ENCODE measurements around the gene TMEM205. TPM values are rescaled to one million over a fixed set of nuclear protein-coding genes. Genes with fewer than 3 reads are reported as not detected.
"Not testable (repeated sequence)": the region's sequence is repeated elsewhere in the genome, so short reads cannot be mapped to it uniquely, and the experiment has no call there.

Gene TMEM205
- 10 to 100 TPM; 26.0 to 29.3 TPM for total RNA-seq

DNA sequence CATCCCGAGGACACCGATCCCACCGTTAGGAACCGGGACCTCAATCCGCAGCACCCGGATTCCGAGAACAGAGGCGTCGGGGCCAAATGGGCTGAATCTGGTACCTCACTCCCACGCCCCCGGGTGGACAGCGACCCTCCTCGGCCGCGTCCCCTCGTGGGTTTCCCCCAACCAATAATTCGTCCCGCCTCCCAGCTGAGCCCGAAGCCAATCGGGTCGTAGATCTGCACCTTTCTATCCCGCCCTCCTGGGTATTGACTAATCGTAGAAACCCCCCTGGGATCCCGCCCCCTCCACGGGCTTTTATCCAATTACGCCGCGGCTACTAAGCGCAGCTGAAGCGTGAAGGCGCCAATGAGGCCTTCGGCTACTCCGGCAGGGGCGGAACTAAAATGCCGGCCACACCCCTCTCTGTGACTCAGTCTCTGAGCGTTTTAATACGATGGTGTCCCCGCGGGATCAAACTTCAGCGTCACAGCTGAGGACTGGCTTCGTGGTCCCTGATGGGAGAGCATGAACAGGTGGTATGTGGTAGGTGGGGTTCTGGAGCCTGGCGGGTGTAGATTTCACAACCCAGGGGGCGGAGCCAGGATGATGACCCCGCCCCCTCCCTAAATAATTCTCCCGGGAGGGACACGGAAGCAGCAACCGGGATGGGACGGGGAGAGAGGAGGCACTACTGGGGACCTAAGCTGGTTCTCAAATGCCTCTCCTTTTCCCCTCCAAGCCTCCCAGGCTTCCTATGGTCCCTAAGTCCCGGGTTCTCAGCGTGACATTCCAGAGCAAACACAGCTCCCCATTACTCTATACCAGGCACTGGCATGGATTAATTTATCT is at the start of gene TMEM205, which contains the start of gene CCDC159:
Gene TMEM205, minus strand, starts transcription at position 165 of the 837 bp plus-strand sequence. CDS start 649 bp downstream, outside the sequence.
Gene CCDC159, plus strand, starts transcription at position 416 of the 837 bp plus-strand sequence. Its CDS starts 88 bp downstream, at position 504.
- ChIA-PET POLR2A (interaction anchor here (0.9 to 2.3 kb wide), 4 partner anchors 22 to 35 kb away, joined by 3 to 8 read pairs (median 6); partner anchors contain the start of gene SWSAP1), CTCF (interaction anchor here (0.5 to 1.7 kb wide), 4 partner anchors 21 to 266 kb away, joined by 3 to 5 read pairs (median 4); no protein-coding TSS in a partner anchor)

DNA sequence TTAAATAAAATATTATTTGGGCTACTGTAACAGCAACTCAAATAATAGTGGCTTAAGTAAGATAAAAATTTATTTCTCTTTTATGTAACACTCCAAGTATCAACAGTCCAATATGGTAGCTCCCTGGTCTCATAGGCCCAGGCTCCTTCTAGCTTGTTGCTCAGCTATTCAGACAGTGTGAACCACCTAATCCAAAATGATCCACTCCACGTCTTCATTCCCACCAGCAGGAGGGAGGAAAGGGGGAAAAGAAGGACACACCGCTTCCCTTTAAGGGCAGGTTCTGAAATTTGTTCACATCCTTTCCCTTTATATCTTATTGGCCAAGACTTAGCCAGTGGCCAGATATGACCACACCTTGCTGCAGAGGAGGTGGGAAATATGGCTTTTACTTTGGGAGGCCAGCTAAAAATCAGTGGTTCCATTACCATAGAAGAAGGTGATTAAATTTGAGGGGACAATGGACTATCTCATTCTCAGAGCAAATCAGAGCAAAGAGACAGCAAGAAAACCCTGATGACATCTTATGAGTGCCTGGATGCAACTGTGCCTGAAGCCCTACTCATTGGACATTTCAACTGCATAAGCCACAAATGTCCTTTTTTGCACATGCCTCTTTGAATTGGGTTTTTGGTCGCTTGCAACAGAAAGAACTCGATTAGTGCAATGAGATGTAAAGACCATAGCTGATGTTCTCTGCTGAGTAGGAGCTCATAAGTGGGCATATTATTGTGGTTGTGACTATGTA is 45.0 kb upstream of the TMEM205 start:
- ChIA-PET POLR2A (interaction anchor here (0.5 kb wide), 1 partner anchor 53 kb away, joined by 3 read pairs; no protein-coding TSS in a partner anchor), CTCF (interaction anchor here (0.6 to 1.1 kb wide), 3 partner anchors 10 to 24 kb away, joined by 3 to 6 read pairs (median 3); no protein-coding TSS in a partner anchor)

DNA sequence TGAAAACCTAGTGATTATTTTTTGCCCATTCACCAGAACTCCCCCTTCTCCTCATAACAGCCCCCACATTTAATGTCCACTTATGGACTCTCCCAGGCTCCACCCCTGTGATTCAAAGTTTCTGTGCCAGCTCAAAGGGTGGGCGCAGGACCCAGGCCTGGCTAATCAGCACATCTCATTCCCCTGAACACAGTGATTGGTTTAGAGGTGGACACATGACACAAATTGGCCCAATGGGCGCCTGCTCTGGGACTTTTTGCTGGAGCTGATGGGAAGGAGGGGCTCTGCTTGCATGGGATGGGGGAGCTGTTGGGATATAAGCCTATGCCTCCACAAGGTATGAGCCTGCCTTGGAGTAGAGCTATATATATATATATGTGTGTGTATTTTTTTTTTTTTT is 44.3 kb upstream of the TMEM205 start:
- POLR2A ChIA-PET, result interaction anchor here (0.5 to 0.6 kb wide), 2 partner anchors 53 to 376 kb away, joined by 3 read pairs; no protein-coding TSS in a partner anchor
- CTCF ChIA-PET, result interaction anchor here (1.1 kb wide), 2 partner anchors 9 to 28 kb away, joined by 3 read pairs; partner anchors contain the start of gene RGL3

DNA sequence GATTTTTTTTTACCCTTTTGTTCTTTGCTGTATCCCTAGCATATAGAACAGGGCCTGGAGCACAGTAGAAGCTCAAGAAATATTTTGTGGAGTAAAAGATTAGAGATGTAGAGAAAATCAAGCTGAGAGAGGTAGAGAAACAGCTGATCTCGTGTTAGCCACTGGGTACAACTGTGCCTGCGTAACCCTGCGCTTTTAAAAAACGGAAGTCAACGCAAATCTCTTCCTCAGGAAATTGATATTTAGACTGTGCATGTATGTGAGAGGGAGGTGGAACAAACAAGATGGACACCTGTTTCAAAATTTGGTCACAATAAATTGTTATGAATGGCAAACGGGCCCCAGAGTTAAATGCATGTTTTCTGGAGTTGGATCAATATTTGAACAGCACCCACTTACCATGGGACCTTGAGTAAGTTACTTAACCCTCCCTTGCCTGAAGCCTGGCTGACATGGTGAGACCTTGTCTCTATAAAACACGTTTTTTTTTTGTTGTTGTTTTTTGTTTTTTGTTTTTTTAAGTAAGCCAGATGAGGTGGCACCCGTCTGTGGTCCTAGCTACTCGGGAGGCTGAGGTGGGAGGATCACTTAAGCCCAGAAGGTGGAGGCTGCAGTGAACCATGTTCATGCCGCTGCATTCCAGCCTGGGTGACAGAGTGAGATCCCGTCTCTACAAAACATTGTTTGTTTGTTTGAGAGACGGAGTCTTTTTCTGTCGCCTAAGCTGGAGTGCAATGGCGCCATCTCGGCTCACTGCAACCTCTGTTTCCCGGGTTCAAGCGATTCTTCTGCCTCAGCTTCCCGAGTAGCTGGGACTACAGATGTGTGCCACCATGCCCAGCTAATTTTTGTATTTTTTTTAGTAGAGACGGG is 41.3 kb upstream of the TMEM205 start:
- ChIA-PET POLR2A (interaction anchor here (0.7 kb wide), 1 partner anchor 1253 kb away, joined by 5 read pairs; no protein-coding TSS in a partner anchor), CTCF (interaction anchor here (0.5 to 1.2 kb wide), 3 partner anchors 48 to 777 kb away, joined by 3 read pairs; partner anchors contain the start of genes ODAD3 and PRKCSH)

DNA sequence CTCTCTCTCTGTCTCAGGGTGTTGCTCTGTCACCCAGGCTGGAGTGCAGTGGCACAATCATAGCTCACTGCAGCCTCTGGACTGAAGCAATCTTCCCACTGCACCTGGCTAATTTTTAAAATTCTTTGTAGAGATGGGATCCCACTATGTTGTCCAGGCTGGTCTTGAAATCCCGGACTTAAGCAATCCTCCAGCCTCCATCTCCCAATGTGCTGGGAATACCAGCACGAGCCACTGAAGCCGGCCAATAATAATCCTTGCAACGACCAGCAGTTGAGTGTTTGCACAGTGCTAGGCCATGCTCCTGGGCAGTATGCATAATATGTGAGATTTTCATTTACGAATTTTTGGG is 38.7 kb upstream of the TMEM205 start:
- ChIA-PET POLR2A (no interaction called here), CTCF (interaction anchor here (0.7 to 3.1 kb wide), 2 partner anchors 10 to 86 kb away, joined by 4 to 11 read pairs; partner anchors contain the start of gene SWSAP1)

DNA sequence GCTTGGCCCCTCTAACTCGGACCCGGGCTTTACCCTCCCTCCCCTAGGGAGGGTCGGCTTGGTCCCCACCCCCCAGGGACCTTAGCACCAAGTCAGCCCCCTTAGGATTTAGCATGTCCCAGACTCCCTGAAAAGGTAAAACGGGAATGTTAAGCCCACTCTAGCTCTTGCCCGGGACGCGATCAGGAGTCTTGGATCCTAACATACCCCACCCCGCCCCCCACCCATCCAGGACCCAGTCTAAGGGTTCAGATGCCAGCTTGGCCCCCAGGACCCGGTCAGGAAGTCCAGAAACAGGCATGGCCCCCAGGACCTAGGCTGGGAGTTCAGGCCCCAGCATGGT is 37.6 kb upstream of the TMEM205 start:
- ChIA-PET POLR2A (interaction anchor here (0.5 to 1.1 kb wide), 2 partner anchors 9 to 125 kb away, joined by 3 to 5 read pairs; partner anchors contain the start of gene SWSAP1), CTCF (interaction anchor here (0.8 to 3.6 kb wide), 8 partner anchors 9 to 141 kb away, joined by 3 to 25 read pairs (median 8); partner anchors contain the start of genes ODAD3, PRKCSH, RGL3 and SWSAP1)

DNA sequence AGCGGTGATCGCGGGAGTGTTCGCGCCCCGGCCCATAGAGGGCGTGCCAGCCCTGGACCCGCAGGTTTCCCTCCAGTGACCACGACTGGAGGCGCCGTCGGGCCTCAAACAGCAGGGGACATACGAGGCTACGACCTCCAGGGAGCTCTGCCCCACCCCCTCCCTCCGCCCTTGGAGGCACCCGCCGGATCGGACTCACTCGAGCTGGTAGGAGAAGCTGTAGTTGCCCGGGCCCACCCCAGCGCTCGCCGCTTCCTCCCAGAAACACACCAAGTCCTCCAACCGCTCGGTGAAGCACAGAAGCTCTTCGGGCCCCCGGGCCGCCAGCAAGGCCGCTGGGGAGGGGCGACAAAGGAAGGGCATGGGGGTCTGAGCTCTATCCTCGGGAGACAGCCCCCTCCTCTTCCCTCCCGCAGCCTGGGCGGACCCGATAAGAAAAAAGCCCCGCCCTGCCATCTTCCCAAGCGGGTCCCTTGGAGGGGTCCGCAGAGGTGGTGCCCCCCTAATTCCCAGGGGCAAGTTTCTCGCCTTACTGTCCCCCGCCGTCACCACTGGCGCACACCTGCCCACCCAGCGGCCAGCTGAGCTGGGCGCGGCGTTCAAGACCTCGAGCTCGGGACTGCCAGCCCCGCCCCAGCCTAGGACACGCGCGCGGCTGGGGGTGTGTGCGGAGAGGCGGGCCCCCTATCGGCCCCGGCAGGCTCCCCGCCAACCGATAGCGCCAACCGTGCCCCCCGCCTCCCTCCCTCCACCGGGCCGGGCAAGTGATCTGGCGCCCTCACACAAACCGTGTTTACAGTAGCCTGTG is 37.0 kb upstream of the TMEM205 start:
- POLR2A ChIA-PET, result interaction anchor here (0.5 to 1.1 kb wide), 3 partner anchors 9 to 161 kb away, joined by 3 to 6 read pairs (median 5); partner anchors contain the start of gene SWSAP1
- CTCF ChIA-PET, result interaction anchor here (0.6 to 3.6 kb wide), 13 partner anchors 8 to 157 kb away, joined by 3 to 25 read pairs (median 4); partner anchors contain the start of genes ODAD3, PRKCSH, RGL3 and SWSAP1

DNA sequence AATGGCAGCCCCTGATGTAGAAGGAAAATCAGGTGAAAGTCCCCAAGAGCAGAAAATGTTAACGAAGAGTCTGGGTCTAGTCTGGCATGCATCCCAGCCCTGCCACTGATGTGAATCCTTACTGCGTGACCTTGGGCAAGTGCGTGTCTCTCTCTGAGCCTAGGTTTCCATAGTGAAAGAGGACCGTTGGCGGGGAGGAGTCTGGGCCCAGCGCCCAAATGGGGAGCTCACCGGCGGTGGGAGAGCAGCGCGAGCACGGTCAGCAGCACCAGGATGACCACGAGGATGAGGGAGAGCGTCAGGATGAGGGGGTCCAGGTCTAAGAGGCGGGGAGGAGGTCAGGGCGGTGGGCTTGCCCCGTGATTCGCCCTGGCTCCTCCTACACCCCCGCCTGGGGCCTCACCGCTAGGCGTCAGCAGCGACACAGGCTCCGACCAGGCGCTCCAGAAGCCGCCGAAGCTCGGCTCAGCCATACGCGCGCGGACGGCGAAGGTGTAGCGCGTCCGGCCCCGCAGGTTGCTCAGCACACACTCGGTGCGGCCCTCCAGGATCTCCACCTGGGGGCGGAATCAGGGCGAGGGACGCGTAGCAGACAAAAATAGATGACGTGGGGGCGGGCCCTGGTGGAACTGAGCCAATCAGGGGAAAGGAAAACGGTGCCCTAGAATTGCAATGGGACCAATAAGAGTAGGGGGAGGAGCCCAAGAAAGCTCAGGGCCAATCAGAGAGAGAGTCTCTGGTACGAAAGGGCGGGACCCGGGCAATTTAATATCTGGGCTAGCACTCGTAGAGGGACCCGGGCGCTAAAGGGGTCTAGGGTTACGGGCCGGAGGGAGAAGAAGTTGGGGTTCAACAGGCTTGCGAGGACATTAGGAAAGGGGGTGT is 34.8 kb upstream of the TMEM205 start:
- ChIA-PET POLR2A (interaction anchor here (0.5 to 1.6 kb wide), 11 partner anchors 23 to 439 kb away, joined by 3 to 10 read pairs (median 4); partner anchors contain the start of genes CCDC159, ODAD3, PRKCSH and TMEM205), CTCF (interaction anchor here (0.5 to 3.6 kb wide), 20 partner anchors 10 to 182 kb away, joined by 3 to 29 read pairs (median 4); partner anchors contain the start of genes CCDC159, ODAD3, PRKCSH and RAB3D)

DNA sequence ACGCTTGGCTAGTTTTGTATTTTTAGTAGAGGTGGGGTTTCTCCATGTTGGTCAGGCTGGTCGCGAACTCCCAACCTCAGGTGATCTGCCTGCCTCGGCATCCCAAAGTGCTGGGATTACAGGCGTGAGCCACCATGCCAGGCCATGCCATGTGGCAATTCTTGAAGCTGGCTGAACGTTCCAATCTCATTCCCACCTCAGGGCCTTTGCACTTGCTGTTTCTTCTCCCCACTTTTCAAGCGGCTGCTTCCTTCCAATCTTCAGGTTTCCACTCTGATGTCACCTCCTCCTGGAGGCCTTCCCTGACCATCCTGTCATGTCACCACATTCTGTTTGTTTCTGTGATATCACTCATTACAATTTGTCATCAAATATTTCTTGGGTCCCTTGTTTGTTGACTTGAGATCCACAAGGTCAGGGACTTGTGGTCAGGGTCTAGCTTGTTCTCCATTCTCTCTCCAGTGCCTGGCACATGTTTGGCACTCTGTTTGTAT is 33.8 kb upstream of the TMEM205 start:
- ChIA-PET POLR2A (interaction anchor here (1.6 kb wide), 1 partner anchor 33 kb away, joined by 7 read pairs; the partner anchor contains the start of genes CCDC159 and TMEM205), CTCF (interaction anchor here (2.7 kb wide), 1 partner anchor 102 kb away, joined by 29 read pairs; no protein-coding TSS in a partner anchor)

DNA sequence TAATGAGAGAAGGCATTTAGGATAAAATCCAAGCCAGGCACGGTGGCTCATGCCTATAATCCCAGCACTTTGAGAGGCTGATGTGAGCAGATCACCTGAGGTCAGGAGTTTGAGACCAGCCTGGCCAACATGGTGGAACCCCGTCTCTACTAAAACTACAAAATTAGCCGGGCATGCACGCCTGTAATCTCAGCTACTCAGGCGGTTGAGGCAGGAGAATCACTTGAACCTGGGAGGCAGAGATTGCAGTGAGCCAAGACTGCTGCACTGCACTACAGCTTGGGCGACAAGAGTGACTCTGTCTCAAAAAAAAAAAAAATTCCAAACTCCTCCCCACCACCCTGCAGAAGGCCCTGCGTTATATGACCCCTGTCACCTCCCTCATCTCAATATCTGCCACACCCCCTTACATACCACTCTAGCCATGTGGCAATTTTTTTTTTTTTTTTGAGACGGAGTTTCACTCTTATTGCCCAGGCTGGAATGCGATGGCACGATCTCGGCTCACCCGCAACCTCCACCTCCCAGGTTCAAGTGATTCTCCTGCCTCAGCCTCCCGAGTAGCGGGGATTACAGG is 33.3 kb upstream of the TMEM205 start:
- CTCF ChIA-PET, result interaction anchor here (2.7 kb wide), 1 partner anchor 103 kb away, joined by 29 read pairs; no protein-coding TSS in a partner anchor
- POLR2A ChIA-PET, result not testable (repeated sequence)

DNA sequence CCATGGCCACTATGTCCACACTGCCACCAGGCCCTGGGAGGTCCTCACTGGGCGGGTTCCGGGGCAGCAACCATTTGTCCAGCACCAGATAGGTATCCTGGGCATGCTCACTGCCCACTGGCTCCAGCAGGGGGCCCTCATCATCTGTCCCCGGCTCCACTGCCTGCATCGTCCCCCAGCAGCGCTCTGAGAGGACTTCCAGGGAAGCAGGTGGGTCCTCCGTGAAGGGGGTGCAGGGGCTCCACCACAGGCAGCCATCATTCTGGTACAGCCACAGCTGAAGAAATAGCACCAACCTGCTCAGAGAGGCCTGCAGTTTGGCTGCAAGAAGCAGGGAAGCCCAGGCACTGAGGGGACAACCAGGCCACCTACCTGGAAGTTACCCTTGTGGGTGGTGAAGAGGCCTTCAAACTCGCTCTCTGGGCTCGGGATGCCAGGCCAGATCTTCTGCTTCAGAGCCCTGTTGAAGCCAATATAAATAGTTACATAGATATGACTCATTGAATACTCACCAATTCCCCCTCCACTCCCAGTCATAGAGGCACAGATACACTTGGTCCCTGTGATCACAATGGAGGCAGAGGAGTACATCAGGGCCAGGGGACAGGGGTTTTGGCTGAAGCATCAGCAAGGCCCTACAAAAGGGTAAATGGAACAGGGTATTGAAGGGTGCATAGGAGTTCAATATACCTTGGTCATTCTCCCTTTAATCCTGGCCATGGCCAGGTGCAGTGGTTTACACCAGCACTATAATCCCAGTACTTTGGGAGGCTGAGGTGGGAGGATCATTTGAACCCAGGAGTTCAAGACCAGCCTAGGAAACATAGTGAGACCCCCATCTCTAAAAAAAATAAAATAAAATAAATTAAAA is 32.5 kb upstream of the TMEM205 start:
- ChIA-PET POLR2A (interaction anchor here (1.1 kb wide), 1 partner anchor 43 kb away, joined by 3 read pairs; no protein-coding TSS in a partner anchor), CTCF (interaction anchor here (0.6 kb wide), 1 partner anchor 960 kb away, joined by 3 read pairs; no protein-coding TSS in a partner anchor)

DNA sequence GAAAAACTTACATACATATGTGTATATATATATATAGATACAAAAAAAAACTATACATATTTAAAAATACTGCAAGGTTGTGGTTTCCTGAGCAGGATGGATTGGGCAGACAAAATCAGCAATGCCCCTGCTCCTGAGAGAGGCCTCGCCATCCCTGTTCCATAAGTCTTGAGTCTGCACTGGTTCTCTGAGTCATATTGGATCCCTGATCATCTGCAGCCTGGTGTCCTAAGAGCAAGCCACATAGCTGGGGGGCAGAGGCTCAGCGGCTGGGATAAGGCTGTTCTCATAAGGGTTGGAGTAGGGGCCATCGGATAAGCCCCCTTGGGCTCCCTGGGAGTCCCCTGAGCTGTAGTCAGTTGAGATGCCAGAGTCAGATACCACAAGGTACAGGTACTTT is 31.7 kb upstream of the TMEM205 start:
- ChIA-PET POLR2A (interaction anchor here (1.1 kb wide), 1 partner anchor 44 kb away, joined by 3 read pairs; no protein-coding TSS in a partner anchor), CTCF (interaction anchor here (0.6 to 4.5 kb wide), 4 partner anchors 31 to 959 kb away, joined by 3 to 19 read pairs (median 4); partner anchors contain the start of genes CCDC159 and TMEM205)

DNA sequence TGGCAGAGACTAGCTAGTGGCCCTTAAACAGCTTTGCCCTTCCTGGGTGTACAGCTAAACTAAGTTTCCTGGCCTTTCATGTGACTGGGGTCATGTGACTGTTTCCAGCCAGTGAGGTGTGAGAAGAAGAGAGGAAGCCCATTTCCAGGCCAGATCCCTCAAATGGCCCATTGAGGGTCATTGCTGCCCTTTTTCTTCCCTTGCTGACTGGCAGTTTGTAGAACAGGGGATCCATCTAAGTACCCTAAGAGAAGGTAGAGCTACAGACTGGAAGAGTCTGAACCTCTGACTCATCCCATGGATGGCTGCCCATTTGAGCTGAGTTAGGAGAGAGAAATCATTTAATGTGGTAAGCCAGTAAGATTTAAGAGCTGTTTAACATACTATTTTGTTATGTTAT is 31.2 kb upstream of the TMEM205 start:
- ChIA-PET POLR2A (interaction anchor here (1.2 kb wide), 1 partner anchor 31 kb away, joined by 4 read pairs; the partner anchor contains the start of genes CCDC159 and TMEM205), CTCF (interaction anchor here (0.8 to 4.5 kb wide), 3 partner anchors 31 to 105 kb away, joined by 3 to 19 read pairs (median 4); partner anchors contain the start of genes CCDC159 and TMEM205)
